Measurements from ENCODE around the gene MCTP2.

Gene MCTP2

DNA sequence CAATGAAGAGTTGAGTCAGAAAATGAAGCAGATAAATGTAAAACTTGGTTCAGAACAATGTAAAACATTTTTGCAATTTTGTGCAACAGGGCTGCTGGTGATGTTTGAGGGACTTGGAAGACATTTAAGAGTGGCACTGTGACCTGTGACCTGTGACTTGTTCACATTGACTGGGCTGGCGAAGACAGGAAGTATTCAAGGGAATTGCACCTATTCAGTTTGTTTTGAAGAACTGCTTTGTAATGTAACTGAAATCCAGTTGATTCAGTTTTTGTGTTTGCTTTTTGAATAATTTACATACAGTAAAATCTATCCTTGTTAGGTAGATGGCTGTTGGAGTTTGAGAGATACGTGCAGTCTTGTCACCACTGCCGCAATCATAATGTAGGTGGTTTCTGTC lies 35.4 kb downstream of the MCTP2 start:
- no peak for DNase-seq

DNA sequence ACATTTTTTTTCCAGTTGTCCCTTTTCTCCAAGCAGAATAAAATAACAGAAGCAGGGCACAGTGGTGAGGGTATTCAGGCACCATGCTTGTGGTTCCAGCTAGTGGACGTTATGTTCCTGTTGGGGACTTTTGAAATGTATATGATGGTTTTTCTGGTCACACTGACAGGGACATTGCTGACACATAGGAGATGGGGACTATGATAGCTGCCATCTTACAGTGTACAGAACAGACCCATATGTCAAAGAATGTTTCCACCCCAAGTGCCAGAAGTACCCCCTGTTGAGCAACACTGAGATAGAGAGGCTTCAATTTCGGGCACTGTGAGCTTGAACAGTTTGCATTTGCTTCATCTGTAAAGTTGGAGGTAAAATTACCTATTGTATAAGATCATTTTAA lies 38.6 kb downstream of the MCTP2 start:
- DNase-seq: no peak

DNA sequence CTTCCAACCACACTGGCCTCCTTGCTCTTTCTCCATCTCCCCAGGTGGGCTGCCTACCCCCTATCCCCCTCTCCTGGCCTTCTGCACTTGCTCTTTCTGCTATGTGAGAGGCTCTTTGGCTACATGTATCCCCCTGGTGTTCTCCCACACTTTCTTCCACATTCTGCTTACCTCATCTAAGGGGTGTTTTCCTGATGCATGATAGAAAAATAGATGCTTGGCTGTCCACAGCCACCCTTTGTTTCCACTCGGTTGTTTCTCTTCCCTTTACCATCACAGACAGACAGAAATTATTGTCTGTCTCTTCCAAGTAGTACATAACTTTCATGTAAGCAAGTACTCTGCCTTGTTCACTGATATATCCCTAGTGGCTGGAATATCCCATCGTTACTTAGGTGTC lies 39.2 kb downstream of the MCTP2 start:
- DNase-seq: no peak

DNA sequence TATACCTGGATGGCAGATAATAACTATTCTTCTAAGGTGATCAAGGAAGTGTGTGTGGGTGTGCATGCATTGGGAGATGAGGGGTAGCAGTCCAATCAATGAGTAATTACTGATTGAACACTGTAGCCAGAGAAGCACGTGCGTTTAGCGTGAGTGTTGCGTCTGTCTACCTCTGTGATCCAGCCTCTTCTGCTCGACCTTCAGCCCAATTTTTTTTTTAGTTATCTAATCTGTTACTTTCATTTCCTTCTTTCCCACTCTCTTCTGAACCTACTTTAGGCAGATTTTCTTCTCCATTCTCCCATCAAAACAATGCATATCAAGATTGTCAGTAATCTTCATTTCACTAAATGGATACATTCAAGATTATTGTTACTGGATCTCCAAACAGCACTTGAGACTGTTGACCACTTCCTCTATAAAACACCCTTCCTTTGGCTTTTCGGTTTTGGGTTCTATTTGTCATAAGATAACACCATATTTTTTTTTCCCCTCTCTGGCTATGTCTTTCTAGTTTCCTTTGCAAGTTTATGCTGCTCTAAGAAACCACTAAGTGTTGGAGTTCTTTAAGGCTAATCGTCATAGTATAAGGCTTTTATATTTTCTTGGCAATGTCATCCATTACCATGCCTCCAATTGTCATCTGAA lies 41.0 kb downstream of the MCTP2 start:
- DNase-seq: no peak

DNA sequence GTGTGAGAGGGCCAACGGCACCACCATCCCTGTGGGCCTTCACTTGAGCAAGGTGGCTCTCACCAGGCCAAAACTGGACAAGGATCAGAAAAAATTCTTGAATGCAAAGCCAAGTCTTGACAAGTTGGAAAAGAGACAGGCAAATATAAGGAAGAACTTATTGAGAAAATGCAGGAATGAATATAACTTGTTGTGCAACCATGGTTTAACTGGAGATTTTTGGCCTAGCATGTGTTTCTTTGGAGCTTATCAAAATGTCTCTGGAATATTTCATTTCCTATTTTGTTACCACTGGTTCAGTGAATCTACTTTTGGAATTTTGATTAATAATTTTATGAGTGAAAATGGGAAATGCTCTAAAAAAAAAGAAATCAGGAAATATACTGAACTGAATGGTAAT lies 42.5 kb downstream of the MCTP2 start:
- DNase-seq: no peak

DNA sequence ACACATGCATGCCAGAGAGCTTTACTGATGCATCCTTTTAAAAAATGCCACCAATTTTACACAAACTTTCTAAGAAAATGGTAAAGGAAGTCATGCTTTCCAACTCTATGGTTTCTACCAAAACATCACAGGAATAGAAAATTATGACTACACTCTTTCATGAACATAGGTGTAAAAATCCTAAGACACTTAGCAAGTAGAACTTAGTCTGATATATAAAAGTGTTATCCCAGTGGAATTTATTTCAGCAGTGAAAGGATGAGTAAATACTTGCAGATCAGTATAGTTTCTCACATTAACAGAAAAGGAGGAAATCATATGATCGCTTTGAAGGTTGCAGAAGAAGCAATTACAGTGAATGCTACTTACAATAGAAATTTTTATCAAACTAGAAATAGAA lies 43.4 kb downstream of the MCTP2 start:
- DNase-seq: no peak

DNA sequence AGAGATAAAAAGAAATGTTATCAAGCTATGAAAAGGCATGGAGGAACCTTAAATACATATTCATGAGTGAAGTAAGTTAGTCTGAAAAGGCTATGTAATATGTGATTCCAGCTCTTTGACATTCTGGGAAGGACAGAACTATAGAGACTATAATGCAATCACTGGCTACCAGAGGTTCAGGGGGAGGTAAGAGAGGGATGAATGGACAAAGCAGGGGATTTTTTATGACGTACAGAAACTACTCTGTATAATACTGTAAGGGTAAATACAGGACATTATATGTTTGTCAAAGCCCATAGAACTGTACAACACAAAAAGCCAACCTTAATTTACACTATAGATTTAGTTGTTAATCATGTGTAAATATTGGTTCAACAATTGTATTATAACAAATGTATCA lies 46.1 kb downstream of the MCTP2 start:
- no peak for DNase-seq

DNA sequence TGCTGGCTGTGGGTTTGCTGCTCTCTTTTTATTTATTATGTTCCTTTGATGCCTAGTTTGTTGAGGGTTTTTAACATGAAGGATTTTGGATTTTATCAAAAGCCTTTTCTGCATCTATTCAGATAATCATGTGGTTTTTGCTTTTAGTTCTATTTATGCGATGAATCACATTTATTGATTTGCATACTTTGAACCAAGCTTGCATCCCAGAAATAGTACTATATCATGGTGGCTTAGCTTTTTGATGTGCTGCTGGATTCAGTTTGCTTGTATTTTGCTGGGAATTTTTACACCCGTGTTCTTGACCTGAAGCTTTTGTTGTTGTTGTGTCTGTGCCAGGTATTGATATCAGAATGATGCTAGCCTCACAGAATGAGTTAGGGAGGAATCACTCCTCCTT lies 48.4 kb downstream of the MCTP2 start:
- no peak for DNase-seq

DNA sequence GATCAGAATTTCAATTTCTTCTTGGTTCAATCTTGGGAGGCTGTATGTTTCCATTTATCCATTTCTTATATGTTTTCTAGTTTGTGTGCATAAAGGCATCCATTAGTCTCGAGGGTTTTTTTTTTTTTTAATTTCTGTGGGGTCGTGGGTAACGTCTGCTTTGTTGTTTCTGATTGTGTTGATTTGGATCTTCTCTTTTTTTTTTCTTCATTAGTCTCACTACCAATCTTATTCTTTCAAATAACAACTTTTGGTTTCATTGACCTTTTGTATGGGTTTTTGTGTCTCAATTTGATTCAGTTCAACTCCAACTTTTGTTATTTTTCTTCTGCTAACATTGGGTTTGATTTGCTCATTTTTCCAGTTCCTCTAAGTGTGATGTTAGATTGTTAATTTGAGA lies 48.9 kb downstream of the MCTP2 start:
- no peak for DNase-seq

DNA sequence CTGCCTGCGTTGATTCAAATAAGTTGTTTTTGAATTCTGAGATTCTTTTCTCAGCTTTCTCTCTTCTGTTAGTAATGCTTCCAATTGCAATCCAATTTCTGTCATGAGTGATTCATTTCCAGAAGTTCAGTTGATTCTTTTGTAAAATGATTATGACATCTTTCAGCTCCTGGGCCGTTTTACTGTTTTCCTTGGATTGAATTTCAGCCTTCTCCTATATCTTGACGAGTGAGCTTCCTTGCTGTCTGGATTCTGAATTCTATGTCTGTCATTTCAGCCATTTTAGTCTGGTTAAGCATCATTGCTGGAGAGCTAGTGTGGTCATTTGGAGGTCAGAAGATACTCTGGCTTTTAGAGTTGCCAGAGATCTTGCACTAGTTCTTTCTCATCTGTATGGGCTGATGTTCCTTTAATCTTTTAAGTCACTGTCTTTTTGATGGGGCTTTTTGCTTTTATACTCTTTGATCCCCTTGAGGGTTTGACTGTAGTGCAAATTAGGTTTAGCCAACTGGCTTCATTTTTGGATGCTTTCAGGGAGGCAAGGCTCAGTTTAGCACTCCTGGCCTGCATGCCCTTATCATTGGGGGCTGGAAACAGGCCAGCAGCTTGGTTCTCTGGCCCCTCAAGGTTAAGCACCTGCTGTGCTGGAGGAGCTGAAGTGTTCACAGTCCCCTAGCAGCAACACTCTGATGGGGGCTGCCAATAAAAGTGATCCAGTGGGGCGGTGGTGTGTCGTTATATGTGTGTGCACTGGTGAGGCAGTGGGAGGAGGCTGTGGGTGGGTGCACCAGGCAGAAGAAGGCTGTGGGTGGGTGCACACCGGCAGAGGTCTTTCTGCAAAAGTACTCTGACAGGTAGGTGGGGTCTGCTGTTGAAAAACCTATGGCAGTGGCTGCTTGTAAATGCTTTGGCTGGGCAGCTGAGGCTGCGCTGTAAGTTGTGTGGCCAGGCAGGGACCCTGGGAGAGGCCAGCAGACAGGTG lies 51.2 kb downstream of the MCTP2 start:
- no peak for DNase-seq

DNA sequence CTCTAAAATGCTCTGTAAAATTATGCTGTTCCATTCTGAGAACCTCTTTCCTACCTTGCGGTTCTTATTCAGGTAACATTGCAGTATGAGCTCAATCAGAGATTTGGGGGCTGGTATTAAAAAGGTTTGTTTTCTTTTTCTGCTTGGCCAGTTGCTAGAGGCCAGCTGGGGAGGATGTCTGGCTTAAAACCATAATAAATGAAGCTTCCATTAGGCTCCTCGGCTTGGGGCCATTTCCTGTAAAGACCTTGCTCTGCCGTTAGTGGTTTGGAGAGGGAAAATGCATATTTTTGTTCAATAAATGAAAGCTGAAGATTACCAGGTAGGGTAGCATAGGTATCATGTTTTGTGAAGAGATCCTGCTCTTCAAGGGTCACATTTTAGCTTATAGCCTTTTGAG lies 55.2 kb downstream of the MCTP2 start:
- no peak for DNase-seq

DNA sequence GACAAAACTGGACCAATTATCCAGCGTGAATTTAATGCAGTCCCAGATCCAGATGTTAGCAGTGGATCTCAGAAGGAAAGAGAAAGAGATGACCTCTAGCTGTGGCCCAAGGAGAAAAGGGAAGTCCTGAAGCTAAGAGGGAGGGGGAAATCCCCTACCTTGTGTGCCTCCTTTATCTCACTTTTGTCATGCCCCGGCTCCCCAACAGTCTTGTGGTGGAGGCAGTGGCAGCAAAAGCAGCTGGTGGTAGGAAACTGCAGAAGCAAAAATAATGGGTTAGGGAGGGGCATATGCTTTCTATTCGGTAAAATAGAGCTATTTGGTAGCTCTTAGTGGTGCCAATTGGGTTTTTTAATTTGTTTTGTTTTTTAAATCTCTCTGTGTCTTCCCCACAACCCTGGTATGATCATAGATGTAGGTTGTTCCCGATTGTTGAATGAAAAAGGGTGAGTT lies 56.5 kb downstream of the MCTP2 start:
- no peak for DNase-seq

DNA sequence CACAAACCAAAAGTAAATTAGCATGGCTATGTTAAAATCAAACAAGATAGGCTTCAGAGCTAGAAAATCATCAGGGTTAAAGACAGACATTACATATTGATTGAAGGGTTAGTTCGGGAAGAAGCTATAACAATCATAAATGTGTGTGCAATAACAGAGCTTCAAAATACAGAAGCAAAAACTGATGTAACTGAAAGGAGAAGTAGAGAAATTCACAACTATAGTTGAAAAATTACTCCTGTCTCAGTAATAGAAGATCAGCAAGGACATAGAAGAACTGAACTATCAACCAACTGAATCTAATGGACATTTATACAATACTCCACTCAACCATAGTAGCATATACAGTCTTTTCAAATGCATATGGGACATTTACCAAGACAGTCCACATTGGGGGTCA lies 59.4 kb downstream of the MCTP2 start:
- DNase-seq: no peak

DNA sequence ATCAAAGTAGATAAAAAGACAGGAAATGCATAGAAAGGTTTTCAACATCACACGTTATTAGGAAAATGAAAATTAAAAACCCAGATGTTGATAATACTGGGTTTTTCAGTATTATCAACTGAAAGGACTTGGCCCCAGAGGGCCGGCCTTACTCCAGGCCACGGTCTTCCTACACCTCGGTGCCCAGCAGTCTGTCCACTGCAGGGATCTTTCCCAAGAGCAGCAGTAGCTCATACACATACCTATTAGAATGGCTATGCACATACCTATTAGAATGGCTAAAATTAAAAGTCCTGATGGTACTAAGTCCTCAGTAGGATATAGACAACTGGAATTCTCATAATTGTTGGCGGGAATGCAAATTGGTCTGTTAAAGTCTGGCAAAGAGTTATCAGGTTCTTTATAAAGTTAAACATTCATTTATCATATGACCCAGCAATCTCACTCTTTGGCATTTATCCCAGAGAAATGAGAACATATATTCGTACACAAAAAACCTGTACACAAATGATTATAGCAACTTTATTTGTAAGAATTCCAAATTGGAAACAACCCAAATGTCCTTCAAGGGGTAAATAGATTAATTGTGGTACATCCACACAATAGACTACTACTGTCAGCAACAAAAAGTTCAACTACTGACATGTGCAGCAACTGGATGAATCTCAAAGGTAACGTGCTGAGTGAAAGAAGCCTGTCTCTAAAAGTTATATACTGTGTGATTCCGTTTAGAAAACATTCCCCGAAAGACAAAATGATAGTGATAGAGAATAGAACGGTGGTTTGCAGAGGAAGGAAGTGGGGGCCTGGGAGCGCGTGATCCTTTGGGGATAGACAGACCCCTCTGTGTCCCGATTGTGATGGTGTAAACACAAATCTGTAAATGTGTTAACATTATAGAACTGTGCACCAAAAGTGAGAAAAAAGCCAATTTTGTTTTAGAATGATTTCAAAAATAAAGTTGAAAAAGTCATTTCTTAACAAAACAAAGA lies 62.3 kb downstream of the MCTP2 start:
- no peak for DNase-seq

DNA sequence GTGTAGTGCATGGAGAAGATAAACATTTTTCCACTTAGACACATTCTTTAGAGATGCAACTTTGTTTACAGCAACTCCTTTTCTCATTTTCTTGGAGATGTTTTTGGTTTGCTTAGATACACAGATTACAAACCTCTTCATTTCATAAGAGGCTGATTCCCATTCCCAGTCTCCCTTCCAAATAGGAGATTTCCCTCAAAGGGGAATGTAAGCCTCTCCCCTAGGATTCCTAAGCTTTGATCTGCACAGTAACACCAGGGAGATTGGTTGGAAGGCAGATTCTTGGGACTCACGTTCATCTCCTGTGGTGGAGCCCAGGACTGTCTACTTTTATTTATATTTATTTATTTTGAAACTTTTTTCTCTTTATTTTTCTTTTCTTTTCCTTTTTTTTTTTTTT lies 63.2 kb downstream of the MCTP2 start:
- DNase-seq: no peak

DNA sequence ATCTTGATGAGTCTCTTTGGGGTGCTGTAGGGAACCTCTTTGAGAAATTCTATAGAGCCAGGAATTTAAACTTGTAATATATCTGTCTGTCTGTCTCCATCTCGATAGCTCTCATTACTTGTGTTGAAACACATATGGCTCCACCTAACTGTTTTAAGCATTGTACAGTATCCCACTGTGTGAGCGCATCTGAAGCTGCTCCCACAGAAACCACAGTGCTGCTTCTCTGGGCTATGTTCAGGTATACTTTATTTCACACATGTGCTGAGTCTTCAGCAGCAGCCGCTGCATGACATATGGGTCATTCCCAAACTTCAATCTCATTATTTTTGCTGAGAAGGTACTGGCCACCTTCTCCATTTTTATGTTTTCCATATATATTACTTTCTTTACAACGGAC lies 63.9 kb downstream of the MCTP2 start:
- no peak for DNase-seq

DNA sequence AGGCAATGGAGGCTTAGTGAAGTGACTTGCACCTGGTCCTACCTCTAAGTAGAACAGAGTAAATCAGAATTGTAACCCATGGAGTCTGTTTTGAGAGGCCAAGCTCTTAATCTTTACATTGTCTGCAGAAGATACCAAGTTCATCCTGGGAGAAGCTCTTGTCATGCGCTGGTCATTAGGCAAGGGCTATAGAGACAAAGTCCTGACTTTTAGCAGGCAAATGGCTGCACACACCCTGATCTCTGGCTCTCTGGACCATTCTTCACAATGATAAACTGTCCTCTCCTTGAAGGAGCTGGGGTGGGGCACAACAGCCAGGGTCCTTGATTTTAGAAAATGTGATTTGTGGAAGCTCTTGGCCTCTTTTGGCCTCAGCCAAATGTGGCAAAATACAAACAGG lies 65.4 kb downstream of the MCTP2 start:
- DNase-seq: no peak

DNA sequence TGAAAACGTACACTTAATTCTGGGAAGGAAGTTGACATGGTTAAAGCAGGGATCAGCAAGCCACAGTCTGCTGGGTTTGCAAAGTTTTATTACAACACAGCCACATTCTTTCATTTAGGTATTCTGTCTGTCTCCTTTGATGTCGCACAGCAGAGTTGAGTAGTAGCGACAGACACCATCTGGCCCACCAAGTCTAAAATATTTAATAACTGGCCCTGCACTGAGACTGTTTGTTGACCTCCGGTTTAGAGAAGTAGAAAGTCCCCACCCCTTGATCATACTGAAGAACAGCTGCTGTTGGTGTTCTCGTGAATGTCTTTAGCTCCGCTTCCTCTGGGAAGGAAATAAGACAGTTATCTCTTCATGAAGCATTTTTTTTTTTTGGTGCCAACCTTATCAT lies 66.2 kb downstream of the MCTP2 start:
- DNase-seq: no peak

DNA sequence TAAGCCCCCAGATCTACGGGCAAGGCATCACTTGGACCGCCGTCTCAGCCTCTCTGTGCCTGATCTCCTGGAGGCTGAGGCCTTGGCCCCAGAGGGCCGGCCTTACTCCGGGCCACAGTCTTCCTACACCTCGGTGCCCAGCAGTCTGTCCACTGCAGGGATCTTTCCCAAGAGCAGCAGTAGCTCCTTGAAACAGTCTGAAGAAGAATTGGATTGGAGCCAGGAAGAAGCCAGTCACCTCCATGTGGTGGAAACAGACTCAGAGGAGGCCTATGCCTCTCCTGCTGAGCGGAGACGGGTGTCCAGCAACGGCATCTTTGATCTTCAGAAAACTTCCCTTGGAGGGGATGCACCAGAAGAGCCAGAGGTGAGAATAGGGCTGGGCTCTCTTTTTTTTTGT lies 67.0 kb downstream of the MCTP2 start:
- no peak for DNase-seq

DNA sequence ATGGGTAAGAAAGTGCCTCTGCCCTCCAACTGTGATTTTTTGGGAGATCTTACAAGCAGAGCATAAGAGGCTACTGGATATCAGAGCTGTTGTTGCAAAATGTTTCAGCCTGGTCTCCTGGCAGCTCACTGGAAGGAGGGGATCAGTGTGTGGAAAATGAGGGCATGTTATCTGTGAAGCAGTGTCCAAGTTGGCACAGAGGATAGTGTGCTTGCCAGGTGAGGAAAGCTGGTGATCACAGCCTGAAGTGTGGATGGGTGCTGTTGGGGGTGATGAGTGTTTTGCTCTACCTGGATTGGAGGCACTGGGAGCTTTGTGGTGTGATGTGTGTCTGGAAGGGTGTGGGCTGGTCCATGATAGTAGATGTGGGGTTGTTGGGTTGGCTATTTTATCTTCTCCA lies 69.3 kb downstream of the MCTP2 start:
- DNase-seq: no peak

DNA sequence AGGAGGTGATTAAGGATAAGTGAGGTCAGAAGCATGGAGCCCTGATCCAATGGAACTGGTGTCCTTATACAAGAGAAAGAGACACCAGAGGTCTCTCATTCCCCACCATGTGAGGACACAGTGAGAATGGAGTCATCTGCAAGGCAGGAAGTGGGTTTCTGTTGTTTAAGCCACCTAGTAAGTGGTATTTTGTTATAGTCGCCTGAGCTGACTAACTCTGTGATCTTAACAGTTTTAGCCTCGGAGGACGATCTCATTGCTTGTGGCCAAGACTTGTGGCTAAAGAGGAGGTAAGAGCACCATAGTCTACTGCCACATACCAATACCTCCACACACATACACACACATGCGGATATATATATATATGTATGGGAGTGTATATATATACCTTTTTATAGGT lies 73.8 kb downstream of the MCTP2 start:
- DNase-seq: no peak

DNA sequence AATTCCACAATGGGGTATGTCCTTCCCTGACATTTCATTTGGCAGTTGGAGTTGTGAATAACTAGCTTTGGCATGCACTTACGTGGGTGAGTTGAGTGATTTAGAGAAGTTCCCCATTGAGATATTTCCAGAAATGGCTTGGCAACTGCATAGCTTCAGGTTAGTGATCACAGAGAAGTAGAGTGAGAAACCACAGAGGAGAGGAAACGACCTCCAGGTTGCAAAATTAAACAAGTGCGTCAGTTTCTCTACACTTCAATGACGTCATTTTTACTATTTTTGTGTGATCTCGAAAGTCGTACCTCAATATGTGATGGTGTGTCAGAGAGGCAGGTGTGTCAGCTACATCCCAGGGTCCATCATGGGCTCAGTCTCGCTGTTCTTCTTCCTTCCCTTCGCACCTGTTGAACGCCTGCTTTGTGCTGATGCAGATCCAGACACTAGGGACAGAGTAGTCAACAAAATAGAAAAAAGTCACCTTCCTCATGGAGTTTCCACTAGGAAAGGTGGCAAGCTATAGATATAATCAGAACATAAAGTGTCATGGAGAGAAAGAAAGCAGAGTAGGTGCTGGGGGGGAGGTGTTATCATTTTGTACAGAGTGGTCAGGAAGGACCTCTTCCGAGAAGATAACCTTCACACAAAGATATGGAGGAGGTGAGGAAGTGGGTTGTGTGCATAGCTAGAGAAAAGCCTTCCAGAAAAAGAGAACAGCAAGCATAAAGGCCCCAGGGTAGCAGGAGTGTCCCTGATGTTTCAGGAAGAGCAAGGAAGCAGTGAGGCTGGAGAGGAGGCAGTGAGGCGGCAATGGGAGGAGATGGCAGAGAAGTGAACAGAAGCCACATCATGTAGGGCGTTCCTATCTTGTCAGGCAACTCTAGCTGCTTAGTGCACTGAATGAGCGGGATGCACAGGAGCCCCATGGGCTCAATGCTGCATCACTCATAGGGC lies 75.6 kb downstream of the MCTP2 start:
- no peak for DNase-seq
